Stimulated activated CD4-positive, alpha-beta T cell treated with anti-CD3 and anti-CD28 coated beads, TNF-alpha, amount 100 ng/mL, for 4 hours (primary cell): ENCODE data around the gene FMN1.

ENCODE experiments used
- DNase-seq, 3 experiments: peaks; one replicate each; pipeline ENCODE4 v3.0.0-alpha.2; 2020; ENCODE audit warnings: low read depth in 3 of 3

FMN1 gene

DNA sequence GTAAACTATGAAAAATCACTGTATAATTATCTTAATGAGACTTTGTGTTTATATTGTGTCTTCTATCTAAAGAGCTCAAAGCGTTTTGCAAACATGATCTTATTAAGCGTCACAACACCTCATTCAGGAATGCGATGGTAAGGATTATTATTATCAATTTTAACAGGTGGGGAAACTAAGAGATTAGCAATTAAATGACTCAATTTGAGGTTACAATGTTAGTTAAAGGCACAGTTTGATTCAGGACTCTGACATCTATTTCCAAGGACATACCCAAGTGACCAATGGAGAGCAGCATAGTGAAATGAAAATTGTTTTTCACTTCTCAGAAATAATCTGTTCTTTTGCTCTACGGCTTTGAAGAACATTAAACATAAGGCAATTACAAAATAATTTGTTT lies 74.6 kb downstream of the FMN1 start:
- DNase-seq: no peak

DNA sequence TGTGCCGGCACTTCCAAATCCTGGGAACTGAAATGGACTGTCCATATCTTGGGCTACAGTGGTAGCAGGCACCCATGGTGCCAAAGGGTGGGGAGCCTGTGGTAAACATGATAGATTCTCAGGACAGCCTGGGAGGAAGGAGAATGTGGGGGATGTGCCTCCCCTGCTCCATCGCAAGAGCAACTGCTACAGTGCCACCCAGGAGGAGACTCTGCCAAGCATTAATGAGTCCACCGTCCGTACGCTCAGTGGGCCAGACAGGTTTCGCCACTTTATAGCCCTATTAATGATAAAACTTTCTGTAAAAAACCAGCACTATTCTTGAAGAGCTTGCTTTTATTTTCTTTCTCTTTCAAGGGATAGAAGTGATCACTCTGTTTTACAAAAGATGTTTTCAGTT lies 75.2 kb downstream of the FMN1 start:
- no peak for DNase-seq

DNA sequence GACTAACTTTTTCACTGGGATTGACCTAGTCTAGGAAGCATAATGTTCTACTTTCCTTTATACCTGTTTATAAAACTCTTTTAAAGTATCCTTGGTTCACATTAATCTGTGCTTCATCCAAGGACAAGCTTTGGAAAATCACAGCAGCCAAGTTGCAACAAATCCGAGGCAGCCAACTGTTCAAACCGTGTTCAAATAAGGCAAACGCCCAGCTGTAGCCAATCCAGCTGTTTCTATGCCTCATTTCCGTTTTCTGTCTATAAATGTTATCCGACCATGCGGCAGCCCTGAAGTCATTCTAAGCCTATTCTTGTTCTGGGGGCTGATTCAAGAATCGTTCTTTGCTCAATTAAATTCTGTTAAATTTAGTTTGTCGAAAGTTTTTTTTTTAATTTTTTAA lies 78.3 kb downstream of the FMN1 start:
- no peak for DNase-seq

DNA sequence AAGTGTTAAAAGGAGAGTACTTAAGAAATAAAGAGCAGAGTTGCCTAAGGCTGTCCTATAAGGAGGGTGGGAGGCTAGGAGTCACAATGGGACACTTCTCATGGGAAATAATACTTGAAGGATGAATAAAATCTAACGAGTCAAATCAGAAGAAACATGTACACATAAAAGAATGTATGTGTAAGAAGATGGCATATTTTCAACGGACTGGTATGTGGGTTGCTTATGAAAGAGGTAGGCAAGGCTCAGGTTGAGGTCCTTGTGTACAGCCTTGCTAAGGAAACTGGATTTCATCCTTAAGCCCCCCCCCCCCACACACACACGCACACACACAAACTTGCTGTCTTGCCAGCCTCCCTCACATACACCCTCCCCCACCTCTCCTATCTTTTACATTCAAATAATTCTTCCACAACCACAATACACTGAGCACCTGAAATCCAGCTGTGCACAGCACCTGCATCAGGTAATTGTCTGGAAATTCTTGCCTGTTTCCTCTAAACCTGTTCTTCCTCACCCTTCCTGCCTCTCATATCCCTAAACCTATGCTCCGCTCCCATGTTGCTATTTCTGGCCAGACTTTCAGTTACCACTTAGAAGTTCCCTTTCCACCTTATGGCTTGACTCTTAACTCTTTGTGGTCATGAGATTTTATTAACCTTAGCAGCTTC lies 79.2 kb downstream of the FMN1 start:
- DNase-seq: no peak

DNA sequence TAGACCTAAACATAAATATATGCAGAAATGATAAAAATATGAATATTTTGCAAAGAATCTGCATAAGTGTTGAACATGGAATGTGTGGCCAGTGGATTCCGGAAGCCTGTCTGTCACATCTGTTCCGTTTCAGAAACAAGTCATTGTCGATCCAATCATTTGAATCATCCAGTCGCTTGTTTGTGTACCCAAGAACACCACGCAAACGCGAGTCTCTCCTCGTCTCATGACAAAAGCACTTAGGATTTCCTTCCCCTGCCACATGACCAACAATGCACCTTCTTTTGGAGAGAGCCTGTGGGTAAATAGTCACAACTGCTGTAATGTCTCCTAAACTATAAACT lies 80.2 kb downstream of the FMN1 start:
- no peak for DNase-seq

GRCh38 chr15:33113666-33114373 lies 80.7 kb downstream of the FMN1 start:
- DNase-seq: no peak

DNA sequence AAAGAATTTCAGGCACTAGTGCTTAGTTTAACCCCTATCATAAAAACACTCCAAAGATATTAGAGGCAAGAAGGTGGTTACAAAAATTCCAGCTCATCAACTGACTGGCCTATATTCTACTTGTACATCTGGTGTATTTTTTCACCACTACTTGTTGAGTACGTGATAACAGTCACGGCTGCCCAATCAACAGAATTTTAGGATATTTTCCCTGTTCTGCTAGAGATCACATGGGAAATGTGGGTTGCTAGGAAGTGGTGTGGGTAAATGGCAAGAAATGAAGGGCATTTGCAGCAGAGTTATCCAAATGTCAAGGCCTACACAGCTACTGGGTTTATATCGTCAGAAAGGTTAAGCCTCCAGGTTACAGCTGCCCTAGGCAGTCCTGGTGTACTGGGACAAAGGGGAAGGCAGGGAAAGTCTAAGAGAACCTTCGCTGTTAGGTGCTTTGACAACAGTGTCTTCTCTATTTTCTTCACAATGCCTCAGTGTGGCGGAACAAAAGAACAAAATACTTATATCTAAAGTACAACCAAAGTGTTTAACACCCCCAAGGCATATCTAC lies 81.9 kb downstream of the FMN1 start:
- no peak for DNase-seq

GRCh38 chr15:33111041-33111451 lies 83.5 kb downstream of the FMN1 start:
- DNase-seq: no peak

DNA sequence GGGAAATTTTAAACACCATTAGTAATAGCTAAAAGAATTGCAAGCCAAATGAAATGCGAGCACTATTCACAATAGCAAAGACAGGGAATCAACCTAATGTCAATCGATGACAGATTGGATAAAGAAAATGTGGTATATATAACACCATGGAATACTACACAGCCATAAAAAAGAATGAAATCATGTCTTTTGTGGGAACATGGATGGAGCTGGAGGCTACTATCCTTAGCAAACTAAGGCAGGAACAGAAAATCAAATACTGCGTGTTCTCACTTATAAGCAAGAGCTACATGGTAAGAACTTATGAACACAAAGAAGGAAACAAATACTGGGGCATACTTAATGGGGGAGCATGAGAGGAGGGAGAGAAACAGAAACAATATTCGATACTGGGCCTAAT lies 85.2 kb downstream of the FMN1 start:
- no peak for DNase-seq

DNA sequence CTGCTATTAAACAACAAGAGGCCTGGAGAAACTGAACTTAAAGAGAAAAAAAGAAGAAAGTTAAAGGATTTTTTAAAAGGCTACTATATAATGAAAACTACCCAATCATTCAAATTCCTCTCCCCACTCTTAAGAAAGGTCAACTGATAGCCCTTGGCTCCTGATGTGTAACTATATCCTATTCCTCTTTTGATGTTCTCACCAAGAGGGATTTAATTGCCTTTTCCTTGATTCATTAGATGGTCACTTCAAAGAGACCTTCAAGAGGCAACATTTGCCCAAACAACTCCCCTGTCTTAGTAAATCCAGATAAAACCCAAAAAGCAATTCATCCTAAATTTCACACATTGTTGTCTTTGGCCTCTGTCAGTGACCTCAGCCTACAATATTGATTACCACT lies 86.0 kb downstream of the FMN1 start:
- no peak for DNase-seq

- no peak for DNase-seq
These were observed 86.6 kb downstream of the FMN1 start for GRCh38 chr15:33107950-33108349.

GRCh38 chr15:33104212-33104611 lies 90.3 kb downstream of the FMN1 start:
- no peak for DNase-seq

DNA sequence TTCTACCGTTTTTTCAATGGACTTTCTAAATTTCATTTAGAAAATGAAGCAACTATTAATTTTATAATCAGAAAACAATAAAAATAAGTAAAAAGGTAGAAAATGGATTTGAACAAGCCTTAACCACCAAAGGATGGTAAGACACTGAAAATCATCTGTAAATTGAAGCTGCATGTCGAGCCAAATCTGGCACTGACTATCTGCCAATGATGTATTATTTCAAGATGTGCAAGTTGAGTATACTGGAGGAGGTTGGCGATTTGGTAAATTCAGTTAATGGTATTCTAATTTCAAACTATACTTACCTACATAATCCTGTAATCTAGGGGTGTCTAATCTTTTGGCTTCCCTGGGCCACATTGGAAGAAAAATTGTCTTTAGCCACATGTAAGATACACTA lies 93.5 kb downstream of the FMN1 start:
- DNase-seq: no peak

DNA sequence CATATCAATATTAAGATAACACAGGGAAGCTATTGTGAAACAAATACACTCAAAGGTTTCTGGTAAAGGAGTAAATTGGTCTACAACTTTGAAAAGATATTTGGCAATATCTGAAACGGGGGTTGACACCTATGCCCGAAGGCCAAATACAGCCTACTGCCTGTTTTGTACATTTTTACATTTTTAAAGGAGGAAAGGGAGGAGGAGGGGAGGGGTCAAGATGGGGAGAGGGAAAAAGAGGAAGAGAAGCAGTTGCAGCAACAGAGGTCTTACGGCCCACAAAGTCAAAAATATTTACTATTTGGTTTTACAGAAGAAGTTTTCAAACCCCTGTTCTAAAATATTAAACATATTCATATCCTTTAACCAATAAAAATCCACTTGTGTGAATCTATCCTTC lies 94.2 kb downstream of the FMN1 start:
- DNase-seq: no peak

DNA sequence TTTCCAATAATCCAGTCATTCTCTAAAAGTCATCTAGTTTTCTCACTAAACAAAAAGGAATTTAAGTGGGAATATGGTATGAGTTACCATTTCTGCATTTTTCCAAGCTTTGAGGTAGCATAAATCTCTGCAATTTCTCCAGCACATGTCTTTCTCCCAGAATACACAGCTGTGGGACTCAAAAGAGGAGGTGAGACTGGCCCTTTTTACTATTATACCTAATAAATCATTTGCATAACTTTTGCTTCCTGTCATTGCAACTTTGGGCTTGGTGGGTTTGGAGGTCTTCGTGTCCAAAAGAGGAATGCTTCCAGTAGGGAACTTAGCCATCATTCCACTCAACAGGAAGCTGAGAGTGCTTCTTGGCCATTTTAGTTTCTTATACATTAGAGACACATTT lies 94.8 kb downstream of the FMN1 start:
- DNase-seq: no peak

DNA sequence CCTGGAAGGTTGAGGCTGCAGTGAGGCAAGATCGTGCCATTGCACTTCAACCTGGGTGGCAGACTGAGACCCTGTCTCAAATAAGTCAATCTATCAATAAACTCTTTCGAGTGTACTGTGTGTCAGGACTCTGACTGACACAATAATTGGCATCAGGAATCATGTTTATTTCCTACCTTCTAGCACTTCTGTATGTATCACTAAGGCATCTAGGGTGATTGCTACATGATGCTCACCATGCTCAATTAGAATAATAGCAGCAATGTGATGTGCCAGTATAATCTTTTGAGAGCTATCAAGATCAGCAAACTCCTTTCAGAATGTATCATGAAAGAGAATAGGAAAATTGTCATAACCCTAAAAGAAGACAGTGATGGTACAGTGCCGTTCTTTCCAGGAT lies 95.3 kb downstream of the FMN1 start:
- DNase-seq: no peak

- DNase-seq: no peak
These were observed 96.1 kb downstream of the FMN1 start for GRCh38 chr15:33098094-33099058.

DNA sequence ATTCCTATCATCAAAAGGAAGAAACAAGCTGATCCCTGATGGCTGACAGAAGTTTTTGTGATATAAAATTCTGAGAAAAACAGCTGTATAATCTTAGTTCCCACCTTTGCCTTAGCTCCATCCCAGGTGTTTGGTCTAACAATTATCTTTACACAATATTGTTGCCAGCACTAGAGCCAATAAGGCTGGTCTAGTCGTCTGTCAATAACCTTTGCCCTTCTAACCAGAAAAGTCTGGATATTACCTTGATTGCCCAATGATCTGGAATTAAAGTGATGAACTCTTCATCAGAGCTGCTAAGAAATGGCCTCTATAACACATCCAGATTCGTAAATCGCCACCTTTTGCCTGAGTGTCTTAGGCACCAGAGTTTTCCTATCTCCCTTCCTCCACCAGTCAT lies 98.4 kb downstream of the FMN1 start:
- DNase-seq: no peak

DNA sequence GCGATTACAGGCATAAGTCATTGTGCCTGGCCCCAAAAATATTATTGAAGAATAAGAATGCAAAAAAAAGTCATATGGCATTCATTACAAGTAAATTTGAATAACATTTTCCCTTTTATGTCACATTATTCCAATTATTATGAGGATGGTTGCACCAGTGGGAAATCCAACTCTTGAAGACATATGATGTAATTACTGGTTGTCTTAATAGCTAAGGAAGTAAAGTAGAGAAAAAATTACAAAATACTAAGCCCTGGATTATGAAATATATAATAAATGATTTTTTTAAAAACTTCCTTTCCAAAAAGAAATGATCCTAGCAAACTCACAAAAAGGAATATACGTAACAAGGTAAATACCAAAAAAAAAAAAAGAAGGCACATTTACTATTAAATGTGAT lies 98.9 kb downstream of the FMN1 start:
- DNase-seq: no peak

- DNase-seq: no peak
These were observed 100.2 kb downstream of the FMN1 start for GRCh38 chr15:33094336-33094735.

- no peak for DNase-seq
These were observed 101.3 kb downstream of the FMN1 start for GRCh38 chr15:33093222-33093621.

DNA sequence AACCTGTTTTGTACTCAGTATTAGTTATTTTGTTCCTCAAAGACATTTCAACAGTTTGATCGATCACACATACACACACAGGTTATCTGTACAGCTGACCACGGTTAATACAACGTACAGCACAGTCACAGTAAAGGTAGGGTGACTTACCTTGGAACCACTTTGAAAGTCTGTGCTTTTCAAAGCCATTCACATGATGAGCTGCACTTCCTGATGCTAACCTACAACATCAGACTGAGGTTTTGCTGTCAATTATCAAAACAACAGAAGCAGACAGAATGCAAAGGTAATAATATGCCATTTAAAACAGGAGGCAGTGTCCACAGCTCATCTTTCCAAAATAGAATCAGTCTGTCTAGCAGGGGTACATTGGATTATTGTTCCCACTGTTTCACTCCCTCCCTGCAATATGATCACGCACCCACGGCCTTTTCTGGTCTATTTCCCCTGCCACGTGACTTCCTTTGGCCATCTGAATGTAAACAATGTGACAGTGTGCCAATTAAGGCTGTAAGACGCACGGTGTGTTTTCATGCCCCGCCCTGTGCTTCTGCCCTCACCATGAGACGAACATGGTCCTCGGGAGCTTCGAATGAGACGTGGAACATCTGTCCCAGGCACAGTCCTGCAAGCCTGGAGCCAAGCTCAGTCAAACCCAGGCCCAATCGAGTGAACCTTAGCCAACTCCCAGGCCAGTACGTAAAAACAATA lies 102.4 kb downstream of the FMN1 start:
- DNase-seq: no peak
